ENCODE data around the gene DEPDC5.

GRCh38 chr22:31938296-31938695, 184.5 kb downstream of the DEPDC5 start:
- TF ChIP-seq EZH2 (IDR thresholded peaks at IDR 0.05; ENCODE audit: low read depth) (no peak), CTCF (conservative IDR thresholded peaks at IDR 0.05) (no peak)

Data from PC-9 (cell line).